IMR-90 (cell line): ENCODE data around the gene LTN1. TPM values are rescaled to one million over a fixed set of nuclear protein-coding genes. Genes with fewer than 3 reads are reported as not detected.

Experiments
- ATAC-seq: fragments of 200-7000 bp; cut with Tn5 transposase; 2 replicates; pipeline ENCODE4 v1.9.1; 2020; ENCODE audit warnings: low read depth, mild to moderate bottlenecking, moderate library complexity
- BruUV-seq: library from RNA; stranded (reverse); fragments of 400-500 nt; replicated peaks from 2 replicates; lab custom pipeline; 2021; lab: Mats Ljungman, UMichigan
- CTCF ChIA-PET: fragments of 300-600 bp; formaldehyde crosslinking; extraction: SDS; loops from one replicate; lab custom pipeline; 2021; ENCODE audit warnings: antibody characterized with exemption; lab: Yijun Ruan, JAX
- POLR2A ChIA-PET: fragments of 300-600 bp; sonication (Branson Sonifier 250); formaldehyde crosslinking; loops from one replicate; lab custom pipeline; 2022; ENCODE audit warnings: antibody characterized with exemption; ENCODE audit not compliant: unreplicated experiment; lab: Charles Lee
- DNase-seq: peaks from one replicate; pipeline ENCODE4 v3.0.0; 2013
- H2AFZ ChIP-seq: replicated peaks from 2 replicates; pipeline ENCODE3; 2013; ENCODE audit warnings: low read length, mild to moderate bottlenecking; ENCODE audit not compliant: poor library complexity
- H2AK5ac ChIP-seq: 2 replicates; pipeline ENCODE4 v1.6.1; 2013; ENCODE audit warnings: low read depth, low read length, inconsistent platforms
- H2AK9ac ChIP-seq: replicated peaks from 2 replicates; pipeline ENCODE3; 2013; ENCODE audit warnings: mild to moderate bottlenecking, low read depth, low read length, moderate library complexity; ENCODE audit not compliant: poor library complexity
- H2BK120ac ChIP-seq: 2 replicates; pipeline ENCODE4 v1.6.1; 2013; ENCODE audit warnings: low read depth, low read length, inconsistent platforms
- H2BK15ac ChIP-seq: 3 replicates; pipeline ENCODE4 v1.6.1; 2013; ENCODE audit warnings: low read depth, low read length, inconsistent platforms
- H2BK20ac ChIP-seq: 2 replicates; pipeline ENCODE4 v1.6.1; 2013; ENCODE audit warnings: low read depth, mild to moderate bottlenecking, inconsistent platforms, low read length, moderate library complexity
- H2BK5ac ChIP-seq: 2 replicates; pipeline ENCODE4 v1.6.1; 2013; ENCODE audit warnings: mild to moderate bottlenecking, low read depth, low read length, inconsistent platforms; ENCODE audit not compliant: poor library complexity, severe bottlenecking
- H3K14ac ChIP-seq: replicated peaks from 2 replicates; pipeline ENCODE4 v1.6.1; 2013; ENCODE audit warnings: low read depth, low read length, inconsistent platforms
- H3K18ac ChIP-seq: 2 replicates; pipeline ENCODE4 v1.6.1; 2013; ENCODE audit warnings: low read depth, low read length, control low read depth
- H3K23ac ChIP-seq: 2 replicates; pipeline ENCODE4 v1.6.1; 2013; ENCODE audit warnings: low read depth, low read length, inconsistent platforms
- H3K27ac ChIP-seq: 2 replicates; pipeline ENCODE4 v1.5.1; 2013; ENCODE audit warnings: mild to moderate bottlenecking, control low read depth, low read length; ENCODE audit not compliant: insufficient read depth
- H3K27me3 ChIP-seq: 2 replicates; pipeline ENCODE4 v1.6.1; 2013; ENCODE audit warnings: low read length; ENCODE audit not compliant: control insufficient read depth, insufficient read depth
- H3K36me3 ChIP-seq: 2 replicates; pipeline ENCODE4 v1.6.1; 2013; ENCODE audit warnings: low read length, mixed read lengths; ENCODE audit not compliant: control insufficient read depth, insufficient read depth
- H3K4ac ChIP-seq: 2 replicates; pipeline ENCODE4 v1.6.1; 2013; ENCODE audit warnings: low read depth, low read length, inconsistent platforms
- H3K4me1 ChIP-seq: 2 replicates; pipeline ENCODE4 v1.6.1; 2013; ENCODE audit warnings: low read length, mixed read lengths; ENCODE audit not compliant: control insufficient read depth, insufficient read depth
- H3K4me2 ChIP-seq: 2 replicates; pipeline ENCODE4 v1.6.1; 2013; ENCODE audit warnings: low read depth, mild to moderate bottlenecking, control low read depth, low read length, moderate library complexity
- H3K4me3 ChIP-seq: 2 replicates; pipeline ENCODE4 v1.5.1; 2013; ENCODE audit warnings: low read depth, mild to moderate bottlenecking, control low read depth, low read length, moderate library complexity; ENCODE audit not compliant: insufficient read depth
- H3K56ac ChIP-seq: 2 replicates; pipeline ENCODE4 v1.6.1; 2013; ENCODE audit warnings: low read length, inconsistent platforms; ENCODE audit not compliant: insufficient read depth; ENCODE audit errors: extremely low read depth
- H3K79me1 ChIP-seq, 2 experiments: 2 replicates each; pipeline ENCODE4 v1.6.1; 2013; ENCODE audit warnings: low read length in 2 of 2, inconsistent platforms in 1 of 2, low read depth in 1 of 2
- H3K9ac ChIP-seq: 2 replicates; pipeline ENCODE4 v1.6.1; 2013; ENCODE audit warnings: low read depth, low read length, control low read depth
- H3K9me1 ChIP-seq: 2 replicates; pipeline ENCODE4 v1.6.1; 2013; ENCODE audit warnings: low read length, inconsistent platforms; ENCODE audit not compliant: insufficient read depth
- H3K9me3 ChIP-seq: 2 replicates; pipeline ENCODE4 v1.6.1; 2013; ENCODE audit warnings: low read length; ENCODE audit not compliant: control insufficient read depth, insufficient read depth
- H4K20me1 ChIP-seq: 2 replicates; pipeline ENCODE4 v1.6.1; 2013; ENCODE audit warnings: low read length, inconsistent platforms; ENCODE audit not compliant: insufficient read depth
- H4K5ac ChIP-seq: 2 replicates; pipeline ENCODE4 v1.6.1; 2013; ENCODE audit warnings: mild to moderate bottlenecking, low read depth, low read length, control low read depth
- H4K8ac ChIP-seq, 2 experiments: 2 replicates each; pipeline ENCODE4 v1.6.1; 2013; ENCODE audit warnings: low read depth in 2 of 2, low read length in 2 of 2, control low read depth in 1 of 2, inconsistent platforms in 1 of 2
- H4K91ac ChIP-seq: 2 replicates; pipeline ENCODE4 v1.6.1; 2013; ENCODE audit warnings: low read depth, low read length, inconsistent platforms; ENCODE audit not compliant: insufficient read depth
- CEBPB ChIP-seq: IDR thresholded peaks from 2 replicates; pipeline ENCODE4 v1.6.1; 2012; ENCODE audit warnings: low read depth, low read length, improper control_type of control experiment
- RAD21 ChIP-seq: IDR thresholded peaks from 2 replicates; pipeline ENCODE4 v1.6.1; 2012; ENCODE audit warnings: low read length, improper control_type of control experiment
- WGBS, 2 experiments: methylation state at CpG; one replicate each; pipeline versions ENCODE4 v1.1.5 to v1.1.7; 2013; ENCODE audit warnings: missing lambda C conversion rate in 2 of 2; ENCODE audit not compliant: insufficient read length in 1 of 2; ENCODE audit errors: extremely low coverage in 2 of 2; 5-methylcytosine and 5-hydroxymethylcytosine counted together
- dilution Hi-C: fragments of 300-500 bp; cut with HindIII; formaldehyde crosslinking; loops from one replicate; pipeline ENCODE4 v1.14.3; 2018; ENCODE audit warnings: low sequenced_read_pairs; ENCODE audit not compliant: unreplicated experiment
- in situ Hi-C: fragments of 300-500 bp; cut with MboI; formaldehyde crosslinking; loops from 3 replicates; pipeline ENCODE4 v1.14.3; 2019; ENCODE audit warnings: low sequenced_read_pairs, inconsistent platforms, mixed read lengths
- intact Hi-C: fragments of 100-400 bp; cut with micrococcal nuclease; formaldehyde crosslinking; loops from 2 replicates; pipeline ENCODE4 v1.10.0; 2022
- polyA plus RNA-seq, 3 experiments: library from polyadenylated mRNA; depleted of rRNA; stranded (reverse); fragments of >200 nt; gene quantifications; 2 replicates each; pipeline ENCODE4 v1.2.3, GENCODE V29; 2012; ENCODE audit warnings: low replicate concordance in 1 of 3
- total RNA-seq: library from RNA; depleted of rRNA; stranded (reverse); fragments of >200 nt; gene quantifications from 2 replicates; pipeline ENCODE4 v1.2.3, GENCODE V29; 2012
- TF ChIP-seq, protein P1 (sequence below): conservative IDR thresholded peaks from 2 replicates; pipeline ENCODE4 v1.5.1; 2012; ENCODE audit warnings: mild to moderate bottlenecking, low read depth, low read length, improper control_type of control experiment

Gene LTN1
- total and polyA plus RNA-seq, 2 of the 4 experiments (the other 2 are of a cell fraction) = 6.7 to 35.5 TPM

GRCh38 chr21:28949318-28949717 lies 43.4 kb downstream of the LTN1 start:
- H2BK15ac ChIP-seq = no peak overlapping the region
- H3K23ac ChIP-seq = no peak overlapping the region
- peaks cover 18% of the 10 kb centered on the region for H3K36me3 ChIP-seq
- H3K4me2 ChIP-seq = no peak overlapping the region
- ChIA-PET CTCF (no interaction called here), POLR2A (no interaction called here)
- intact Hi-C loops (no loop called here), in situ Hi-C loops (loop anchor here (25.0 kb wide), 2 partner anchors 887 to 1237 kb away; no protein-coding TSS in a partner anchor), dilution Hi-C loops (no loop called here)
- H4K91ac ChIP-seq = no peak overlapping the region
- H2BK5ac ChIP-seq = no peak overlapping the region
- no peak overlapping the region for H3K14ac ChIP-seq
- 100% methylated on average over 1 of the region's 2 CpGs; no CpG with 5 or more reads in 1 of the 2 experiments for WGBS, 2 experiments
- H4K20me1 ChIP-seq = no peaks in the 10 kb centered on the region
- no peak overlapping the region for H3K9ac ChIP-seq
- TF ChIP-seq, protein P1, sequence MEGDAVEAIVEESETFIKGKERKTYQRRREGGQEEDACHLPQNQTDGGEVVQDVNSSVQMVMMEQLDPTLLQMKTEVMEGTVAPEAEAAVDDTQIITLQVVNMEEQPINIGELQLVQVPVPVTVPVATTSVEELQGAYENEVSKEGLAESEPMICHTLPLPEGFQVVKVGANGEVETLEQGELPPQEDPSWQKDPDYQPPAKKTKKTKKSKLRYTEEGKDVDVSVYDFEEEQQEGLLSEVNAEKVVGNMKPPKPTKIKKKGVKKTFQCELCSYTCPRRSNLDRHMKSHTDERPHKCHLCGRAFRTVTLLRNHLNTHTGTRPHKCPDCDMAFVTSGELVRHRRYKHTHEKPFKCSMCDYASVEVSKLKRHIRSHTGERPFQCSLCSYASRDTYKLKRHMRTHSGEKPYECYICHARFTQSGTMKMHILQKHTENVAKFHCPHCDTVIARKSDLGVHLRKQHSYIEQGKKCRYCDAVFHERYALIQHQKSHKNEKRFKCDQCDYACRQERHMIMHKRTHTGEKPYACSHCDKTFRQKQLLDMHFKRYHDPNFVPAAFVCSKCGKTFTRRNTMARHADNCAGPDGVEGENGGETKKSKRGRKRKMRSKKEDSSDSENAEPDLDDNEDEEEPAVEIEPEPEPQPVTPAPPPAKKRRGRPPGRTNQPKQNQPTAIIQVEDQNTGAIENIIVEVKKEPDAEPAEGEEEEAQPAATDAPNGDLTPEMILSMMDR = no peak
- peak; percentile 48; the same call in 1 of the 2 replicates for TF ChIP-seq CEBPB
- TF ChIP-seq RAD21 = no peak
- no peak overlapping the region for H3K4ac ChIP-seq
- no peak overlapping the region for H4K8ac ChIP-seq
- H3K18ac ChIP-seq = no peak overlapping the region
- H4K5ac ChIP-seq = no peak overlapping the region
- H2AFZ ChIP-seq = no peak overlapping the region
- no peak overlapping the region for H3K27ac ChIP-seq
- no peak overlapping the region for H3K56ac ChIP-seq
- no peaks in the 10 kb centered on the region for H3K27me3 ChIP-seq
- DNase-seq (no peak), ATAC-seq (no peak)
- no peak overlapping the region for H2BK20ac ChIP-seq
- peaks cover 2% of the 10 kb centered on the region; the same call in 1 of the 2 replicates for H3K9me1 ChIP-seq
- no TSS peak for BruUV-seq
- H3K9me3 ChIP-seq = no peaks in the 10 kb centered on the region
- no peaks in the 10 kb centered on the region for H3K4me1 ChIP-seq
- H2AK9ac ChIP-seq = no peak overlapping the region
- H2AK5ac ChIP-seq = no peak overlapping the region
- H3K4me3 ChIP-seq = no peak overlapping the region
- H2BK120ac ChIP-seq = no peak overlapping the region
- peaks cover 13% of the 10 kb centered on the region in 2 experiments; a peak in 3 of 4 replicates for H3K79me1 ChIP-seq
